GM18508 (cell line): ENCODE data around the gene ZNF764.

Experiments
- ATAC-seq: cut with Tn5 transposase; IDR thresholded peaks from one replicate; pipeline ENCODE4 v1.9.1; 2021; ENCODE audit warnings: moderate number of reproducible peaks; ENCODE audit not compliant: insufficient read depth, unreplicated experiment

ZNF764 gene

GRCh38 chr16:30570636-30571444, 12.7 kb upstream of the ZNF764 start:
- no peak for ATAC-seq

GRCh38 chr16:30569746-30570635, 11.8 kb upstream of the ZNF764 start:
- no peak for ATAC-seq

GRCh38 chr16:30569281-30569680, 11.1 kb upstream of the ZNF764 start:
- no peak for ATAC-seq

- no peak for ATAC-seq
Measured at GRCh38 chr16:30567991-30568638, 9.9 kb upstream of the ZNF764 start.

GRCh38 chr16:30567160-30567990, 9.2 kb upstream of the ZNF764 start:
- no peak for ATAC-seq

GRCh38 chr16:30566531-30566930, 8.4 kb upstream of the ZNF764 start:
- no peak for ATAC-seq

GRCh38 chr16:30565984-30566383, 7.8 kb upstream of the ZNF764 start:
- ATAC-seq, result no peak

GRCh38 chr16:30565526-30565925, 7.4 kb upstream of the ZNF764 start:
- ATAC-seq, result no peak

- no peak for ATAC-seq
Measured at GRCh38 chr16:30562021-30562420, 3.8 kb upstream of the ZNF764 start.

- no peak for ATAC-seq
Measured at GRCh38 chr16:30561089-30561816, 3.1 kb upstream of the ZNF764 start.

GRCh38 chr16:30559690-30560089, 1.5 kb upstream of the ZNF764 start:
- no peak for ATAC-seq

- no peak for ATAC-seq
Measured at GRCh38 chr16:30558789-30559377, 709 bp upstream of the ZNF764 start.

GRCh38 chr16:30557707-30557956, 542 bp downstream of the ZNF764 start:
- no peak for ATAC-seq

GRCh38 chr16:30556125-30556473, 2.1 kb downstream of the ZNF764 start:
- ATAC-seq, result no peak

GRCh38 chr16:30555315-30556124, 2.7 kb downstream of the ZNF764 start:
- no peak for ATAC-seq

GRCh38 chr16:30554557-30555314, 3.4 kb downstream of the ZNF764 start:
- no peak for ATAC-seq

- ATAC-seq, result no peak
Measured at GRCh38 chr16:30553393-30553899, 4.7 kb downstream of the ZNF764 start.

GRCh38 chr16:30552956-30553355, 5.2 kb downstream of the ZNF764 start:
- no peak for ATAC-seq
